ENCODE results near the gene CHIT1.

The CHIT1 gene

DNA sequence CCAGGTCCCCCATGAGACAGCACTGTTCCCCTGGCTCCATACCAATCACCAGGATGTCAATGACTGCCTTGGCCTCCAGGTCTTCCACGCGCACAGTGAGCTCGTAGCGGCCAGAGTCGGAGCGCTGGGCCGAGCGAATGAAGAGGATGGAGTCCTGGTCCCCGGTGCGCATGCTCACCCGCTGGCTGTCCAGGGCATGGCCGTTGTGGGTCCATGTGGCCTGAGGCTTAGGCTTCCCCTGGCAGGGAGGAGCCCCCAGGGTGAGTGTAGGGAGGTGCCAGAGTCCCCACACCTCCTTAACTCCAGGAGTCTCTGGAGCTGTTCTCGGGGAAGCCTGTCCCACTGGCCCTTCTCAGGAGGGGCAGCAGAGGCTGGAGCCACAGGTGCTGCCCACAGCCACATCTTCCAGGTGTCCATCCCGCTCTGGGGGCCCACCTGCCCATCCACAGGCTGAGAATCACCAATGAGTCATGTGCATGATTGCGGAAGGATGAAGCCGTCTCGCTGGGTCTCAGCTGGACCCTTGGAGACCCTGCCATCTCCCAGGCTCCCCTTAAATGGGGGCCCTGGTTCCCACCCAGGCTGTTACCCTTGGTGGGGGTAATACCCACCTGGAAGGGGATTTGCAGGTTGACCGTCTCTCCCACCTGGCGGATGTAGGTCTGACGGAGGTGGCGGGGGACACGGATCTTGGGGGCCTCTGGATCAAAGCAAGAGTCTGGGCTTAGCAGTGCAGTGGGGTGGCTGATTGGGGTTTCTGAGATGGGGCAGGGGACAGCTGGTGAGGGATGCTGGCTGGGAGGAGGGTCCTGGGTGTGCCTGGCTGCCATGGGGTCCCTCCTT lies 57.9 kb downstream of the CHIT1 start:
- DNase-seq, result no peak
- H3K4me3 ChIP-seq (ENCODE audit: low read length), result no peak overlapping the region
- H3K9me3 ChIP-seq (replicated peaks; ENCODE audit: insufficient read depth, low read length), result no peaks in the 10 kb centered on the region
- H3K4me2 ChIP-seq (ENCODE audit: low read depth, low read length), result no peak overlapping the region
- no peaks in the 10 kb centered on the region for H3F3A ChIP-seq (ENCODE audit: insufficient read depth, low read length)
- H3K9ac ChIP-seq (ENCODE audit: low read length), result no peak overlapping the region
- H3K79me2 ChIP-seq (ENCODE audit: low read length), result no peaks in the 10 kb centered on the region
- H3K9me2 ChIP-seq (replicated peaks; ENCODE audit: insufficient read depth, low read length), result no peaks in the 10 kb centered on the region
- H3K36me3 ChIP-seq (replicated peaks; ENCODE audit: insufficient read depth, low read length), result no peaks in the 10 kb centered on the region
- H3K27ac ChIP-seq (ENCODE audit: low read length), result no peak overlapping the region
- TF ChIP-seq EZH2 (optimal IDR thresholded peaks at IDR 0.05; ENCODE audit: low read depth, low read length) (no peak), EZH2phosphoT487 (IDR thresholded peaks at IDR 0.05; ENCODE audit: low read length) (no peak)
- TF ChIP-seq, protein P1, sequence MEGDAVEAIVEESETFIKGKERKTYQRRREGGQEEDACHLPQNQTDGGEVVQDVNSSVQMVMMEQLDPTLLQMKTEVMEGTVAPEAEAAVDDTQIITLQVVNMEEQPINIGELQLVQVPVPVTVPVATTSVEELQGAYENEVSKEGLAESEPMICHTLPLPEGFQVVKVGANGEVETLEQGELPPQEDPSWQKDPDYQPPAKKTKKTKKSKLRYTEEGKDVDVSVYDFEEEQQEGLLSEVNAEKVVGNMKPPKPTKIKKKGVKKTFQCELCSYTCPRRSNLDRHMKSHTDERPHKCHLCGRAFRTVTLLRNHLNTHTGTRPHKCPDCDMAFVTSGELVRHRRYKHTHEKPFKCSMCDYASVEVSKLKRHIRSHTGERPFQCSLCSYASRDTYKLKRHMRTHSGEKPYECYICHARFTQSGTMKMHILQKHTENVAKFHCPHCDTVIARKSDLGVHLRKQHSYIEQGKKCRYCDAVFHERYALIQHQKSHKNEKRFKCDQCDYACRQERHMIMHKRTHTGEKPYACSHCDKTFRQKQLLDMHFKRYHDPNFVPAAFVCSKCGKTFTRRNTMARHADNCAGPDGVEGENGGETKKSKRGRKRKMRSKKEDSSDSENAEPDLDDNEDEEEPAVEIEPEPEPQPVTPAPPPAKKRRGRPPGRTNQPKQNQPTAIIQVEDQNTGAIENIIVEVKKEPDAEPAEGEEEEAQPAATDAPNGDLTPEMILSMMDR (IDR thresholded peaks at IDR 0.05; ENCODE audit: low read length), result no peak
- no peaks in the 10 kb centered on the region for H4K20me1 ChIP-seq (ENCODE audit: insufficient read depth, low read length)
- peaks cover 3% of the 10 kb centered on the region; the same call in 1 of the 2 replicates for H3K4me1 ChIP-seq (ENCODE audit: low read length)
- H3K27me3 ChIP-seq (replicated peaks; ENCODE audit: insufficient read depth, low read length), result no peaks in the 10 kb centered on the region
- no peak overlapping the region for H2AFZ ChIP-seq (ENCODE audit: low read length)

DNA sequence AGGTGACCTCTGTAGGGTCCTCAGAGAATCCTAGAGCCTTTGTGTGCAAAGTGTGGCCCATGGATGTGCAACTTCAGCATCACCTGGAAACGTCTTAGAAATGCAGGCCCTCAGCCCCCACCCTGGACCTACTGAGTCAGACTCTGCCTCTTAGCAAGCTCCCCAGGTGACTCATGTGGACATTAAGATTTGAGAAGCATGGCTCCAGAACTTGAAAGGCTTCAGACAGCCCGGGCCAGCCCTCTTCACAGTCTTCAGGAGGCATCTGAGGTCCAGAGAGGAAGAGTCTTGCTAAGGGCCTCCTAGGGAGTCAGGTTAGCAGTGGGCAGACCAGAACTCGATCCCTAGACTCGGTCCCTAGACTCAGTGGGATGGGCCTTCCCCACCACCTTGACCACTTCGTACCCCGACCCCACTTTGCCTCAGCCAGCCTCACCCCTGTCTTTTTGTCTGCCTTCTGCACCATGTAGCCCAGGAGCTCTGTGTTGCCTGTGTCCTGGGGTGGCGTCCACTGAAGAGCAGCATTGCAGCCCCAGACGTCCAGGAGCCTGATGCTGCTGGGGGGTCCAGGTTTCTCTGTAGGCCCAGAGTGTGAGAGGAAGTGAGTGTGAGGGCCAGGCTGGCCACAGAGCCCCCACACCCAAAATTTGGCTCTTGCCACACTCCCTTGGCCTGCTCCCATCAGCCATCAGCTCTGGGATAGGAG lies 58.7 kb downstream of the CHIT1 start:
- H3K4me1 ChIP-seq (ENCODE audit: low read length), result peaks cover 7% of the 10 kb centered on the region; the same call in 1 of the 2 replicates

DNA sequence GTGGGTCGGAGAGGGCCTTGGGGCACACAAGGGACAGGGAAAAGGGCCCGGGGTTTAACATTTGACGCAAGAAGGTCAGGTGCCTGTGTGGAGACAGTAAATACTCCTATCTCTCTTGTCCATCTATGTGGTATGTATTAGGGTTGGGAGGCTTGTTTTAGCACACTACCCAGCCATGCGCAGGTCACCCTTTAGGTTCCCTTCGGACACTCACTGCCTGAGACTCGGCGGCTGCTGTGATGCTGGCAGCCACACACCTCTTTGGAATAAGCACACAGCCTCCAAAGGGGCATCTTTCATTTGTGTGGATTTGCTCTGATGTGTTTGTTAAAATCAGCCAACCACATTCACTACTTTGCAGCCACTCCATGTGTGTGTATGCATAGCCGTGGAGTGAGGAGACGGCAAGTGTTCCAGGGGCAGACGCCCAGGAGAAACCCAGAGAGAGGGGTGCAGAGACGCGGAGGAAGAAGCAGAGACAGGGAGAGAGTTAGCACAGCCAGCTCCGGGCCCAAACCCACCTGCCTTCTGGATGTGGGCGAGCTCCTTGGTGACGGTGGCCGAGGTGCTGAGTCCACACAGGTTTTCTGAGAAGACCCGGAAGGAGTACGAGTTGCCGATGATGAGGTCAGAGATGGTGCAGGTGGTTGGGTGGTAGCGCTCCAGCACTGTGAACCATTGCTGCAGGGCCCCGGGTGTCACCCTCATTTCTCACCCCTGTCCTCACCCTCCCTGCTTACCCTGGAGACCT lies 59.5 kb downstream of the CHIT1 start:
- Histone ChIP-seq H3K27me3 (replicated peaks; ENCODE audit: insufficient read depth, low read length) (no peaks in the 10 kb centered on the region), H3F3A (ENCODE audit: insufficient read depth, low read length) (no peaks in the 10 kb centered on the region), H3K9me2 (replicated peaks; ENCODE audit: insufficient read depth, low read length) (no peaks in the 10 kb centered on the region), H3K4me1 (ENCODE audit: low read length) (peaks cover 7% of the 10 kb centered on the region; the same call in 1 of the 2 replicates), H4K20me1 (ENCODE audit: insufficient read depth, low read length) (no peaks in the 10 kb centered on the region), H3K79me2 (ENCODE audit: low read length) (no peaks in the 10 kb centered on the region), H3K36me3 (replicated peaks; ENCODE audit: insufficient read depth, low read length) (no peaks in the 10 kb centered on the region), H2AFZ (ENCODE audit: low read length) (no peak overlapping the region), H3K9ac (ENCODE audit: low read length) (no peak overlapping the region), H3K9me3 (replicated peaks; ENCODE audit: insufficient read depth, low read length) (no peaks in the 10 kb centered on the region), H3K27ac (ENCODE audit: low read length) (no peak overlapping the region), H3K4me2 (ENCODE audit: low read depth, low read length) (no peak overlapping the region), H3K4me3 (ENCODE audit: low read length) (no peak overlapping the region)
- TF ChIP-seq EZH2phosphoT487 (IDR thresholded peaks at IDR 0.05; ENCODE audit: low read length), result no peak
- no peak for DNase-seq

More for the DNA sequence above, 58.7 kb downstream of the CHIT1 start:
- Histone ChIP-seq H3K79me2 (ENCODE audit: low read length) (no peaks in the 10 kb centered on the region), H3K9ac (ENCODE audit: low read length) (no peak overlapping the region), H3K27me3 (replicated peaks; ENCODE audit: insufficient read depth, low read length) (no peaks in the 10 kb centered on the region), H3K9me3 (replicated peaks; ENCODE audit: insufficient read depth, low read length) (no peaks in the 10 kb centered on the region), H3K4me2 (ENCODE audit: low read depth, low read length) (no peak overlapping the region), H3F3A (ENCODE audit: insufficient read depth, low read length) (no peaks in the 10 kb centered on the region), H2AFZ (ENCODE audit: low read length) (no peak overlapping the region), H3K36me3 (replicated peaks; ENCODE audit: insufficient read depth, low read length) (no peaks in the 10 kb centered on the region), H3K9me2 (replicated peaks; ENCODE audit: insufficient read depth, low read length) (no peaks in the 10 kb centered on the region), H3K27ac (ENCODE audit: low read length) (no peak overlapping the region), H4K20me1 (ENCODE audit: insufficient read depth, low read length) (no peaks in the 10 kb centered on the region), H3K4me3 (ENCODE audit: low read length) (no peak overlapping the region)
- no peak for DNase-seq
- TF ChIP-seq, protein P1 (IDR thresholded peaks at IDR 0.05; ENCODE audit: low read length), result no peak
- TF ChIP-seq EZH2 (optimal IDR thresholded peaks at IDR 0.05; ENCODE audit: low read depth, low read length) (no peak), EZH2phosphoT487 (IDR thresholded peaks at IDR 0.05; ENCODE audit: low read length) (no peak)

Measured in MM.1S (cell line).